Ovary (tissue), 9 donors: Measurements from ENCODE around the gene CAMTA2. TPM values are rescaled to one million over a fixed set of nuclear protein-coding genes. Genes with fewer than 3 reads are reported as not detected.

Source experiments
- DNase-seq, 5 donors: peaks; one replicate each; pipeline ENCODE4 v3.0.0-alpha.2; 2019 to 2020
- H3K27ac ChIP-seq, 2 donors: fragments of 200-600 bp; one replicate each; pipeline versions ENCODE4 v1.5.1 to v1.8.0; 2019 to 2022
- H3K27me3 ChIP-seq: fragments of 200-600 bp; one replicate; pipeline ENCODE4 v1.8.0; 2022
- H3K36me3 ChIP-seq: fragments of 200-600 bp; sonication (generic); one replicate; pipeline ENCODE4 v1.5.1; 2019
- H3K4me1 ChIP-seq: one replicate; pipeline ENCODE4 v1.8.1; 2013; ENCODE audit warnings: mild to moderate bottlenecking, moderate library complexity; ENCODE audit not compliant: insufficient read depth
- H3K4me3 ChIP-seq: fragments of 200-600 bp; sonication (generic); one replicate; pipeline ENCODE4 v1.5.1; 2017
- H3K9me3 ChIP-seq, 2 donors: fragments of 200-600 bp in 1 of 2; sonication (generic) in 1 of 2; one replicate each; pipeline versions ENCODE4 v1.5.1 to v1.8.1; 2013 to 2019; ENCODE audit warnings: mild to moderate bottlenecking in 1 of 2, moderate library complexity in 1 of 2
- CTCF ChIP-seq, 3 donors: fragments of 450-650 bp in 2 of 3; fragments of 200-600 bp in 1 of 3; IDR thresholded peaks; one replicate each; pipeline versions ENCODE4 v1.5.1 to v1.8.0; 2016 to 2022; ENCODE audit warnings: antibody characterized with exemption in 3 of 3, mild to moderate bottlenecking in 1 of 3
- EP300 ChIP-seq: sonication (generic); formaldehyde crosslinking; IDR thresholded peaks from one replicate; pipeline ENCODE4 v1.6.1; 2017; ENCODE audit warnings: antibody characterized with exemption
- POLR2A ChIP-seq: fragments of 450-650 bp; IDR thresholded peaks from one replicate; pipeline ENCODE4 v1.6.1; 2017; ENCODE audit warnings: antibody characterized with exemption, mild to moderate bottlenecking, moderate library complexity
- WGBS, 3 donors: extraction: QIAGEN DNeasy Blood & Tissue Kit in 1 of 3; methylation state at CpG; one replicate each; pipeline versions ENCODE4 v1.1.5 to v1.1.7; 2013 to 2017; 5-methylcytosine and 5-hydroxymethylcytosine counted together
- intact Hi-C, 4 donors: fragments of 100-400 bp; cut with DNase I; formaldehyde crosslinking; loops; one replicate each; pipeline versions ENCODE4 v1.11.0 to v1.15.1; 2022 to 2023
- microRNA-seq, 3 donors: library from miRNA; unstranded; fragments of <30 nt; microRNA quantifications; one replicate each; pipeline versions ENCODE4 to v1.2.0, GENCODE V29; 2019 to 2020
- polyA plus RNA-seq, 2 donors: library from polyadenylated mRNA; stranded (reverse); fragments of 200-250 nt in 1 of 2; fragments of 350-450 nt in 1 of 2; fragmentation: Illumina TruSeq in 1 of 2; extraction: RNeasy Lipid Tissue Mini Kit (QIAGEN cat#74804) in 1 of 2; gene quantifications; one replicate each; pipeline ENCODE4 v1.2.3, GENCODE V29; 2013 to 2014
- small RNA-seq: library from RNA; depleted of rRNA; stranded (forward); fragments of <200 nt; gene quantifications from one replicate; pipeline ENCODE3, GENCODE V24; 2016
- total RNA-seq, 7 donors: library from RNA; depleted of rRNA in 2 of 7; stranded (reverse); fragments of >200 nt in 2 of 7; fragmentation: NEBNext Ultra II Directional in 3 of 7; extraction: Animal tissue kit (Norgen Biotek cat#: 25700) in 3 of 7; gene quantifications; one replicate each; pipeline versions ENCODE4 v1.1.0 to v1.2.4, GENCODE V29; 2016 to 2023
- donor health status: DM: no; HTN: no; CAD: no; lungs with moderate emphysema.
- donor health status: DM: no; HTN: no; CAD: no.
- donor health status: Bipolar disorder and iron deficiency.
- donor health status: DM: yes; HTN: yes; CAD: no.
- donor health status: DM: no; HTN: no; CAD: no.
- donor health status: DM: yes; HTN: yes; CAD: no.

CAMTA2 gene
- total and polyA plus RNA-seq, 9 donors: 10.2 to 71.2 (median 33.0) TPM

- intact Hi-C loops: no loop called here
- Histone ChIP-seq H3K27me3 (no peaks in the 10 kb centered on the region), H3K27ac (no peak overlapping the region), H3K4me3 (no peak overlapping the region), H3K9me3 (no peaks in the 10 kb centered on the region), H3K36me3 (no peaks in the 10 kb centered on the region), H3K4me1 (no peaks in the 10 kb centered on the region)
- WGBS, 3 donors: 88 to 93% (median 93%) methylated on average over 4 of the region's 4 CpGs
- no peak for DNase-seq
- TF ChIP-seq POLR2A (no peak), CTCF (IDR thresholded peaks at IDR 0.05) (no peak), EP300 (no peak)
Observed at GRCh38 chr17:4921320-4921719, 66.2 kb downstream of the CAMTA2 start.

- Histone ChIP-seq H3K9me3 (no peaks in the 10 kb centered on the region), H3K36me3 (no peaks in the 10 kb centered on the region), H3K4me1 (no peaks in the 10 kb centered on the region), H3K27me3 (no peaks in the 10 kb centered on the region), H3K27ac (no peak overlapping the region), H3K4me3 (no peak overlapping the region)
- WGBS, 3 donors: 79 to 87% (median 83%) methylated on average over 10 of the region's 10 CpGs
- intact Hi-C loops: no loop called here
- TF ChIP-seq EP300 (no peak), CTCF (IDR thresholded peaks at IDR 0.05) (no peak), POLR2A (no peak)
- no peak for DNase-seq
Observed at GRCh38 chr17:4920351-4921048, 67.0 kb downstream of the CAMTA2 start.

- intact Hi-C loops: loop anchor here in 1 of 4 donors (10.0 kb wide), 1 partner anchor 145 kb away; no protein-coding TSS in a partner anchor
- no peak for DNase-seq
- Histone ChIP-seq H3K4me3 (no peak overlapping the region), H3K36me3 (no peaks in the 10 kb centered on the region), H3K27me3 (no peaks in the 10 kb centered on the region), H3K9me3 (no peaks in the 10 kb centered on the region), H3K27ac (no peak overlapping the region), H3K4me1 (no peaks in the 10 kb centered on the region)
- no peak for TF ChIP-seq EP300
- no peak for TF ChIP-seq CTCF (IDR thresholded peaks at IDR 0.05)
- TF ChIP-seq POLR2A: no peak
- WGBS, 3 donors: 62 to 73% (median 62%) methylated on average over 8 of the region's 8 CpGs
Observed at GRCh38 chr17:4919511-4920047, 67.9 kb downstream of the CAMTA2 start.

Small RNAs within 50 kb of the gene (microRNA-seq; reads per million reads assigned to microRNA genes)
- gene MIR6864 (0 reads per million in 3 donors), gene MIR6865 (0 reads per million in 3 donors)

Small RNAs within 50 kb of the gene (small RNA-seq; reads per million reads assigned to genes)
- not detected for gene MIR6864
- gene MIR6865: not detected

Other genes starting within 250 kb of the CAMTA2 start
- 1 to 10 TPM in 3 of 7 donors, under 1 TPM in 4; 0.36 to 1.4 (median 0.99) TPM for gene ZMYND15, start 247.8 kb downstream of the CAMTA2 start, total RNA-seq
- under 1 TPM; 0.33 to 0.57 TPM for gene ZMYND15, start 247.8 kb downstream of the CAMTA2 start, polyA plus RNA-seq
- gene CXCL16, start 247.7 kb downstream of the CAMTA2 start, total RNA-seq: 10 to 100 TPM in 6 of 7 donors, 1 to 10 TPM in 1; 5.8 to 30.7 (median 16.8) TPM
- gene CXCL16, start 247.7 kb downstream of the CAMTA2 start, polyA plus RNA-seq: 10 to 100 TPM in 1 of 2 donors, 1 to 10 TPM in 1; 7.6 to 41.6 TPM
- under 1 TPM in 2 of 7 donors, not detected in 5; 0.31 to 0.83 TPM for gene TM4SF5, start 215.8 kb downstream of the CAMTA2 start, total RNA-seq
- not detected for gene TM4SF5, start 215.8 kb downstream of the CAMTA2 start, polyA plus RNA-seq
- 1 to 10 TPM in 5 of 7 donors, under 1 TPM in 2; 0.69 to 3.5 (median 1.3) TPM for gene VMO1, start 201.3 kb downstream of the CAMTA2 start, total RNA-seq
- gene VMO1, start 201.3 kb downstream of the CAMTA2 start, polyA plus RNA-seq: 1 to 10 TPM in 1 of 2 donors, not detected in 1; 1.1 TPM
- not detected for gene GLTPD2, start 198.7 kb downstream of the CAMTA2 start, total RNA-seq
- gene GLTPD2, start 198.7 kb downstream of the CAMTA2 start, polyA plus RNA-seq: not detected
- 100 to 1,000 TPM in 1 of 7 donors, 10 to 100 TPM in 6; 74.6 to 123 (median 87.9) TPM for gene PSMB6, start 191.5 kb downstream of the CAMTA2 start, total RNA-seq
- 100 to 1,000 TPM in 1 of 2 donors, 10 to 100 TPM in 1; 87.8 to 111 TPM for gene PSMB6, start 191.5 kb downstream of the CAMTA2 start, polyA plus RNA-seq
- gene PLD2, start 180.5 kb downstream of the CAMTA2 start, total RNA-seq: 10 to 100 TPM; 16.2 to 53.3 (median 42.7) TPM
- 10 to 100 TPM; 20.3 to 31.4 TPM for gene PLD2, start 180.5 kb downstream of the CAMTA2 start, polyA plus RNA-seq
- 100 to 1,000 TPM in 4 of 7 donors, 10 to 100 TPM in 3; 37.6 to 177 (median 108) TPM for gene MINK1, start 154.3 kb downstream of the CAMTA2 start, total RNA-seq
- gene MINK1, start 154.3 kb downstream of the CAMTA2 start, polyA plus RNA-seq: 10 to 100 TPM; 66.4 to 71.9 TPM
- 10 to 100 TPM in 2 of 7 donors, 1 to 10 TPM in 5; 6.0 to 11.8 (median 8.6) TPM for gene C17orf107, start 88.1 kb downstream of the CAMTA2 start, total RNA-seq
- 1 to 10 TPM; 1.1 to 4.4 TPM for gene C17orf107, start 88.1 kb downstream of the CAMTA2 start, polyA plus RNA-seq
- 1 to 10 TPM in 4 of 7 donors, under 1 TPM in 3; 0.34 to 1.4 (median 1.0) TPM for gene CHRNE, start 84.6 kb downstream of the CAMTA2 start, total RNA-seq
- 1 to 10 TPM in 1 of 2 donors, under 1 TPM in 1; 0.53 to 1.1 TPM for gene CHRNE, start 84.6 kb downstream of the CAMTA2 start, polyA plus RNA-seq
- under 1 TPM in 1 of 7 donors, not detected in 6; 0.10 TPM for gene GP1BA, start 55.4 kb downstream of the CAMTA2 start, total RNA-seq
- under 1 TPM in 1 of 2 donors, not detected in 1; 0.04 TPM for gene GP1BA, start 55.4 kb downstream of the CAMTA2 start, polyA plus RNA-seq
- 10 to 100 TPM; 18.7 to 55.4 (median 42.3) TPM for gene SLC25A11, start 47.6 kb downstream of the CAMTA2 start, total RNA-seq
- gene SLC25A11, start 47.6 kb downstream of the CAMTA2 start, polyA plus RNA-seq: 10 to 100 TPM; 12.7 to 44.1 TPM
- 10 to 100 TPM; 22.7 to 89.6 (median 78.1) TPM for gene RNF167, start 47.4 kb downstream of the CAMTA2 start, total RNA-seq
- gene RNF167, start 47.4 kb downstream of the CAMTA2 start, polyA plus RNA-seq: 100 to 1,000 TPM in 1 of 2 donors, 10 to 100 TPM in 1; 91.8 to 221 TPM
- 100 to 1,000 TPM; 201 to 415 (median 323) TPM for gene PFN1, start 39.1 kb downstream of the CAMTA2 start, total RNA-seq
- 100 to 1,000 TPM; 254 to 542 TPM for gene PFN1, start 39.1 kb downstream of the CAMTA2 start, polyA plus RNA-seq
- gene ENO3, start 36.6 kb downstream of the CAMTA2 start, total RNA-seq: 1 to 10 TPM; 2.5 to 6.1 (median 4.1) TPM
- 1 to 10 TPM; 1.8 to 5.0 TPM for gene ENO3, start 36.6 kb downstream of the CAMTA2 start, polyA plus RNA-seq
- 10 to 100 TPM; 30.4 to 55.2 (median 38.6) TPM for gene SPAG7, start 19.9 kb downstream of the CAMTA2 start, total RNA-seq
- gene SPAG7, start 19.9 kb downstream of the CAMTA2 start, polyA plus RNA-seq: 10 to 100 TPM; 31.7 to 60.6 TPM
- 1 to 10 TPM in 6 of 7 donors, under 1 TPM in 1; 0.95 to 5.0 (median 1.9) TPM for gene INCA1, start 9.8 kb upstream of the CAMTA2 start, total RNA-seq
- 1 to 10 TPM; 1.5 to 2.8 TPM for gene INCA1, start 9.8 kb upstream of the CAMTA2 start, polyA plus RNA-seq
- 100 to 1,000 TPM in 4 of 7 donors, 10 to 100 TPM in 3; 17.5 to 129 (median 105) TPM for gene KIF1C, start 10.3 kb upstream of the CAMTA2 start, total RNA-seq
- gene KIF1C, start 10.3 kb upstream of the CAMTA2 start, polyA plus RNA-seq: 10 to 100 TPM; 31.5 to 60.1 TPM
- 1 to 10 TPM in 1 of 7 donors, under 1 TPM in 3, not detected in 3; 0.08 to 1.0 (median 0.19) TPM for gene SLC52A1, start 47.8 kb upstream of the CAMTA2 start, total RNA-seq
- gene SLC52A1, start 47.8 kb upstream of the CAMTA2 start, polyA plus RNA-seq: not detected
- gene ZFP3, start 90.8 kb upstream of the CAMTA2 start, total RNA-seq: 1 to 10 TPM; 3.6 to 8.4 (median 7.6) TPM
- 1 to 10 TPM; 3.3 to 6.5 TPM for gene ZFP3, start 90.8 kb upstream of the CAMTA2 start, polyA plus RNA-seq
- 10 to 100 TPM in 4 of 7 donors, 1 to 10 TPM in 3; 7.8 to 15.3 (median 11.1) TPM for gene ZNF232, start 124.2 kb upstream of the CAMTA2 start, total RNA-seq
- gene ZNF232, start 124.2 kb upstream of the CAMTA2 start, polyA plus RNA-seq: 10 to 100 TPM in 1 of 2 donors, 1 to 10 TPM in 1; 9.1 to 11.8 TPM
- 1 to 10 TPM in 3 of 7 donors, under 1 TPM in 4; under 0.01 to 2.0 (median 0.86) TPM for gene USP6, start 128.4 kb upstream of the CAMTA2 start, total RNA-seq
- gene USP6, start 128.4 kb upstream of the CAMTA2 start, polyA plus RNA-seq: under 1 TPM; 0.20 to 0.68 TPM
- gene ZNF594, start 204.2 kb upstream of the CAMTA2 start, total RNA-seq: 10 to 100 TPM; 16.9 to 35.6 (median 21.9) TPM
- gene ZNF594, start 204.2 kb upstream of the CAMTA2 start, polyA plus RNA-seq: 1 to 10 TPM; 6.4 to 7.4 TPM
- 1 to 10 TPM in 6 of 7 donors, under 1 TPM in 1; 0.60 to 3.6 (median 1.3) TPM for gene SCIMP, start 247.2 kb upstream of the CAMTA2 start, total RNA-seq
- 1 to 10 TPM in 1 of 2 donors, under 1 TPM in 1; 0.45 to 8.3 TPM for gene SCIMP, start 247.2 kb upstream of the CAMTA2 start, polyA plus RNA-seq